H9 (cell line): ENCODE data around the gene ARHGEF12. TPM values are rescaled to one million over a fixed set of nuclear protein-coding genes. Genes with fewer than 3 reads are reported as not detected.

Source experiments
- DNase-seq: peaks from one replicate; pipeline ENCODE4 v3.0.0-alpha.2; 2017
- H2AFZ ChIP-seq: one replicate; pipeline ENCODE4 v1.6.1; 2013; ENCODE audit warnings: mild to moderate bottlenecking, low read length, control low read depth, moderate library complexity
- H2AK5ac ChIP-seq: 2 replicates; pipeline ENCODE4 v1.6.1; 2013; ENCODE audit warnings: low read length, control low read depth, mixed read lengths; ENCODE audit not compliant: insufficient read length
- H2BK120ac ChIP-seq: one replicate; pipeline ENCODE4 v1.6.1; 2013; ENCODE audit warnings: low read depth, mild to moderate bottlenecking, low read length, control low read depth, inconsistent platforms; ENCODE audit not compliant: poor library complexity, severe bottlenecking
- H2BK12ac ChIP-seq: 2 replicates; pipeline ENCODE4 v1.6.1; 2013; ENCODE audit warnings: low read length, control low read depth, mixed read lengths, low read depth; ENCODE audit not compliant: insufficient read length
- H2BK15ac ChIP-seq: 2 replicates; pipeline ENCODE4 v1.6.1; 2013; ENCODE audit warnings: low read depth, low read length, control low read depth
- H2BK20ac ChIP-seq: one replicate; pipeline ENCODE4 v1.6.1; 2013; ENCODE audit warnings: low read depth, mild to moderate bottlenecking, low read length, control low read depth, inconsistent platforms; ENCODE audit not compliant: poor library complexity, severe bottlenecking
- H2BK5ac ChIP-seq: 2 replicates; pipeline ENCODE4 v1.6.1; 2013; ENCODE audit warnings: low read length, control low read depth, mixed read lengths; ENCODE audit not compliant: insufficient read length
- H3K14ac ChIP-seq: 2 replicates; pipeline ENCODE4 v1.6.1; 2013; ENCODE audit warnings: low read length, control low read depth; ENCODE audit not compliant: insufficient read depth
- H3K18ac ChIP-seq: 2 replicates; pipeline ENCODE4 v1.6.1; 2013; ENCODE audit warnings: low read depth, mild to moderate bottlenecking, mixed read lengths, low read length, control low read depth; ENCODE audit not compliant: insufficient read length
- H3K23ac ChIP-seq: 2 replicates; pipeline ENCODE4 v1.6.1; 2013; ENCODE audit warnings: low read length, control low read depth, mixed read lengths, low read depth; ENCODE audit not compliant: insufficient read length
- H3K23me2 ChIP-seq: 2 replicates; pipeline ENCODE4 v1.6.1; 2013; ENCODE audit warnings: low read depth, mild to moderate bottlenecking, mixed read lengths, low read length, control low read depth; ENCODE audit not compliant: insufficient read length, poor library complexity, severe bottlenecking
- H3K27ac ChIP-seq: 2 replicates; pipeline ENCODE4 v1.5.1; 2013; ENCODE audit warnings: low read length, control low read depth, mixed read lengths, low read depth; ENCODE audit not compliant: insufficient read length
- H3K27me3 ChIP-seq: 2 replicates; pipeline ENCODE4 v1.6.1; 2013; ENCODE audit warnings: low read length, control low read depth, inconsistent platforms; ENCODE audit not compliant: insufficient read depth
- H3K4ac ChIP-seq: 2 replicates; pipeline ENCODE4 v1.6.1; 2013; ENCODE audit warnings: low read depth, mild to moderate bottlenecking, control low read depth, inconsistent platforms, low read length, moderate library complexity
- H3K4me1 ChIP-seq: 2 replicates; pipeline ENCODE4 v1.6.1; 2013; ENCODE audit warnings: low read length, control low read depth, inconsistent platforms; ENCODE audit not compliant: insufficient read depth
- H3K4me2 ChIP-seq: 2 replicates; pipeline ENCODE4 v1.6.1; 2013; ENCODE audit warnings: low read length, control low read depth, mixed read lengths; ENCODE audit not compliant: insufficient read length, insufficient read depth
- H3K56ac ChIP-seq: 2 replicates; pipeline ENCODE4 v1.6.1; 2013; ENCODE audit warnings: low read depth, mild to moderate bottlenecking, mixed read lengths, low read length, control low read depth; ENCODE audit not compliant: insufficient read length
- H3K79me1 ChIP-seq: 2 replicates; pipeline ENCODE4 v1.6.1; 2013; ENCODE audit warnings: low read depth, mild to moderate bottlenecking, moderate library complexity, low read length, control low read depth, inconsistent platforms; ENCODE audit not compliant: insufficient read depth, poor library complexity, severe bottlenecking
- H3K79me2 ChIP-seq: 2 replicates; pipeline ENCODE4 v1.6.1; 2013; ENCODE audit warnings: low read length, control low read depth, inconsistent platforms; ENCODE audit not compliant: insufficient read depth
- H3K9ac ChIP-seq: 2 replicates; pipeline ENCODE4 v1.6.1; 2013; ENCODE audit warnings: low read length, control low read depth, mixed read lengths; ENCODE audit not compliant: insufficient read length; ENCODE audit errors: extremely low read depth
- H3K9me3 ChIP-seq: one replicate; pipeline ENCODE4 v1.6.1; 2013; ENCODE audit warnings: low read depth, low read length, inconsistent platforms; ENCODE audit not compliant: control insufficient read depth
- H3T11ph ChIP-seq: one replicate; pipeline ENCODE4 v1.6.1; 2013; ENCODE audit warnings: mild to moderate bottlenecking, low read length, control low read depth, inconsistent platforms
- H4K20me1 ChIP-seq: one replicate; pipeline ENCODE4 v1.6.1; 2013; ENCODE audit not compliant: control insufficient read depth, insufficient read length, insufficient read depth
- H4K5ac ChIP-seq: 2 replicates; pipeline ENCODE4 v1.6.1; 2013; ENCODE audit warnings: low read depth, mild to moderate bottlenecking, mixed read lengths, low read length, control low read depth; ENCODE audit not compliant: insufficient read length
- H4K8ac ChIP-seq: replicated peaks from 2 replicates; pipeline ENCODE4 v1.6.1; 2013; ENCODE audit warnings: low read length, control low read depth, mixed read lengths, low read depth; ENCODE audit not compliant: insufficient read length
- H4K91ac ChIP-seq: 2 replicates; pipeline ENCODE4 v1.6.1; 2013; ENCODE audit warnings: low read depth, mild to moderate bottlenecking, moderate library complexity, mixed read lengths, low read length, control low read depth; ENCODE audit not compliant: insufficient read length
- H3K27ac Mint-ChIP-seq, 3 experiments: 2 replicates in 2 of 3; 3 replicates in 1 of 3; pipeline ENCODE4 v1.8.0; 2020 to 2021; ENCODE audit warnings: mixed read lengths in 3 of 3, mild to moderate bottlenecking in 1 of 3, moderate library complexity in 1 of 3
- H3K27me3 Mint-ChIP-seq: 2 replicates; pipeline ENCODE4 v1.8.0; 2021; ENCODE audit warnings: low read depth, mild to moderate bottlenecking, moderate library complexity, mixed read lengths
- H3K36me3 Mint-ChIP-seq, 3 experiments: 2 replicates in 2 of 3; 3 replicates in 1 of 3; pipeline ENCODE4 v1.8.0; 2020 to 2021; ENCODE audit warnings: low read depth in 3 of 3, mixed read lengths in 3 of 3; ENCODE audit not compliant: insufficient read depth in 1 of 3
- H3K4me1 Mint-ChIP-seq, 2 experiments: 2 replicates each; pipeline ENCODE4 v1.8.0; 2020; ENCODE audit warnings: mixed read lengths in 2 of 2
- H3K4me3 Mint-ChIP-seq, 2 experiments: 2 replicates in 1 of 2; 3 replicates in 1 of 2; pipeline ENCODE4 v1.8.0; 2020 to 2021; ENCODE audit warnings: mild to moderate bottlenecking in 2 of 2, mixed read lengths in 2 of 2, moderate library complexity in 1 of 2
- H3K9me3 Mint-ChIP-seq, 2 experiments: 2 replicates in 1 of 2; 3 replicates in 1 of 2; pipeline ENCODE4 v1.8.0; 2020; ENCODE audit warnings: mild to moderate bottlenecking in 2 of 2, mixed read lengths in 2 of 2, moderate library complexity in 1 of 2
- WGBS: extraction: QIAGEN DNeasy Blood & Tissue Kit; methylation state at CpG from one replicate; pipeline ENCODE4 v1.1.7; 2013; ENCODE audit warnings: missing lambda C conversion rate, low lambda C conversion rate, mixed read lengths; ENCODE audit not compliant: insufficient read length; ENCODE audit errors: extremely low coverage; 5-methylcytosine and 5-hydroxymethylcytosine counted together
- total RNA-seq: library from RNA; stranded (reverse); gene quantifications from 2 replicates; pipeline ENCODE4 v1.2.1, GENCODE V29; 2021
- TF ChIP-seq, protein P1 (sequence below): fragments of 200-600 bp; sonication (generic); conservative IDR thresholded peaks from 3 replicates; pipeline ENCODE4 v1.8.0; 2021; ENCODE audit warnings: antibody characterized with exemption, mild to moderate bottlenecking

The ARHGEF12 gene
- total RNA-seq, 1 experiment from 2014 or later, result 27.0 TPM

DNA sequence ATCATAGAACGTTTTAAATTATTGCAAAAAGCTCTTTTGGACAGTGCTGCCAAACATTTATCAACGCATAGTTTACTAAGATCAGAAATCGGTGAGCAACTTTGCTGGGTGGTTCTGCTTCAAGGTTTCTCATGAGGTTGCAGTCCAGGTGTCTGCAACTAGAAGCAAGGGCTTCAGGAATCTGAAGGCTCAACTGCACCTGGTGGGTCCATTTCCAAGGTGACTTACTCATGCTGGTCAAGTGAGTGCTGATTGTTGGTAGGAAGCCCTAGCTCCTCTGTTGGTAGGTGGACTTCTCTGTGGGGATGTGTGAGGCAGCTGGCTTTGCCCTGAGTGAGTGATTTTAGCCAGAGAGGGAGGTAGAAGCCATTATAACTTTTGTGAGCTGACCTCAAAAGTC is 22.5 kb downstream of the ARHGEF12 start:
- no peak overlapping the region for H3K18ac ChIP-seq
- no peak for DNase-seq
- H2BK12ac ChIP-seq, result no peak overlapping the region
- H4K20me1 ChIP-seq, result no peaks in the 10 kb centered on the region
- H3K27ac ChIP-seq, result no peak overlapping the region
- H4K91ac ChIP-seq, result no peak overlapping the region
- no peak overlapping the region for H3K4ac ChIP-seq
- H3K36me3 Mint-ChIP-seq, result peaks cover 2 to 8% (median 6%) of the 10 kb centered on the region in 3 experiments; a peak in 5 of 7 replicates
- no peak overlapping the region for H3K56ac ChIP-seq
- no peaks in the 10 kb centered on the region; the same call in 1 of the 2 replicates for H3K4me1 ChIP-seq
- TF ChIP-seq, protein P1, sequence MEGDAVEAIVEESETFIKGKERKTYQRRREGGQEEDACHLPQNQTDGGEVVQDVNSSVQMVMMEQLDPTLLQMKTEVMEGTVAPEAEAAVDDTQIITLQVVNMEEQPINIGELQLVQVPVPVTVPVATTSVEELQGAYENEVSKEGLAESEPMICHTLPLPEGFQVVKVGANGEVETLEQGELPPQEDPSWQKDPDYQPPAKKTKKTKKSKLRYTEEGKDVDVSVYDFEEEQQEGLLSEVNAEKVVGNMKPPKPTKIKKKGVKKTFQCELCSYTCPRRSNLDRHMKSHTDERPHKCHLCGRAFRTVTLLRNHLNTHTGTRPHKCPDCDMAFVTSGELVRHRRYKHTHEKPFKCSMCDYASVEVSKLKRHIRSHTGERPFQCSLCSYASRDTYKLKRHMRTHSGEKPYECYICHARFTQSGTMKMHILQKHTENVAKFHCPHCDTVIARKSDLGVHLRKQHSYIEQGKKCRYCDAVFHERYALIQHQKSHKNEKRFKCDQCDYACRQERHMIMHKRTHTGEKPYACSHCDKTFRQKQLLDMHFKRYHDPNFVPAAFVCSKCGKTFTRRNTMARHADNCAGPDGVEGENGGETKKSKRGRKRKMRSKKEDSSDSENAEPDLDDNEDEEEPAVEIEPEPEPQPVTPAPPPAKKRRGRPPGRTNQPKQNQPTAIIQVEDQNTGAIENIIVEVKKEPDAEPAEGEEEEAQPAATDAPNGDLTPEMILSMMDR, result no peak
- no peak overlapping the region for H3T11ph ChIP-seq
- H3K27me3 ChIP-seq, result no peaks in the 10 kb centered on the region
- no peaks in the 10 kb centered on the region; the same call in 1 of the 2 replicates for H3K79me2 ChIP-seq
- H2BK5ac ChIP-seq, result no peak overlapping the region
- H2BK120ac ChIP-seq, result no peak overlapping the region
- H3K27ac Mint-ChIP-seq, result no peak overlapping the region
- H3K9ac ChIP-seq, result no peak overlapping the region
- no peak overlapping the region for H2BK20ac ChIP-seq
- no peak overlapping the region for H3K14ac ChIP-seq
- H2AFZ ChIP-seq, result no peak overlapping the region
- H3K23me2 ChIP-seq, result no peaks in the 10 kb centered on the region
- H2BK15ac ChIP-seq, result no peak overlapping the region
- WGBS, result no CpG with 5 or more reads among the region's 3 CpGs
- peaks cover 10 to 18% of the 10 kb centered on the region in 2 experiments for H3K4me1 Mint-ChIP-seq
- no peak overlapping the region for H3K4me3 Mint-ChIP-seq
- H4K5ac ChIP-seq, result no peak overlapping the region
- H2AK5ac ChIP-seq, result no peak overlapping the region
- H4K8ac ChIP-seq, result no peak overlapping the region
- no peak overlapping the region for H3K4me2 ChIP-seq
- no peaks in the 10 kb centered on the region for H3K27me3 Mint-ChIP-seq
- H3K9me3 Mint-ChIP-seq, result peaks cover 0 to 7% of the 10 kb centered on the region in 2 experiments; a peak in 4 of 5 replicates
- no peaks in the 10 kb centered on the region for H3K9me3 ChIP-seq
- no peak overlapping the region for H3K23ac ChIP-seq
- H3K79me1 ChIP-seq, result peaks cover 3% of the 10 kb centered on the region
